ENCODE data around the gene SLC6A6. TPM values are rescaled to one million over a fixed set of nuclear protein-coding genes. Genes with fewer than 3 reads are reported as not detected.
"Not testable (repeated sequence)": the region's sequence is repeated elsewhere in the genome, so short reads cannot be mapped to it uniquely, and the experiment has no call there.

SLC6A6 gene
- total and polyA plus RNA-seq, 7 donors = 10.3 to 104 (median 36.2) TPM

DNA sequence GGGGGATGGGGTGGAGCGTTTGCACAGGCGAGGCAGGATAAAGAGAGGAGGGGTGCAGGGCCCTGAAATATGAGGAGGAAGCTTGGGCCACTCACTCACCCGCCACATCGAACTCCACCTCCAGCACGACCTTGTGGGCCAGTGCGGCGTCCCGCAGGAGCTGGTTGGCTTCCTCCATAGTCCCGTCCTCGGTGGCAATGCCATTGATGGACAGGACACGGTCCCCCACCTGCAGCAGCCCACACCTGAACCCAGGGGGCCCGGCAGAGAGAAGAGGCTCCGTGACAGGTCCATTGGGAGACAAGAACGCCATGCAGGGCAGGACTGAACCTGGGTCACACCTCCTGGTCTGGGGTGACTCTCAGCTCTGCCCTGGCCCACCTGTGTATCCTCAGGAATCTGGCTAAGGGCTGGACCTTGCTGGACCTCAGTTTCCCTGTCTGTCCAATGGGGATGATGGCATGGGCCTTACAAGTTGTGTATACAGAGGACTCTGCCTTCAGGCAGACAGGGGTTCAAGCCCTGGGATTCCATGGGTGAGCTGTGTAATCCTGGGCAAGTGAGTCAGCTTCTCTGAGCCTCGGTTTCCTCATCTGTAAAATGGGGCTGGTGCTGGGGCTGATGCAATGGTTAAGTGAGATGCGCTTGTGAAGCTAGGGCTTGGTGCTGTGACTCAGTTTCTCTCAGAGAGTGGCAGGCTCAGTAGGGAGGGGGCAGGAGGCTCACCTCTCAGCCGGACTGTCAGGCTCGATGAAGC lies 111.3 kb downstream of the SLC6A6 start:
- WGBS, 3 donors = 54 to 69% (median 59%) methylated on average over 17 to 18 of the region's 18 CpGs
- ATAC-seq (no peak), DNase-seq (peak in 1 of 2 donors; percentile 28)
- no peak overlapping the region for H3K27ac ChIP-seq
- no peaks in the 10 kb centered on the region for H3K9me3 ChIP-seq
- no peak overlapping the region for H3K4me3 ChIP-seq
- intact Hi-C loops (cut with DNase I) = no loop called here
- TF ChIP-seq, protein P1, sequence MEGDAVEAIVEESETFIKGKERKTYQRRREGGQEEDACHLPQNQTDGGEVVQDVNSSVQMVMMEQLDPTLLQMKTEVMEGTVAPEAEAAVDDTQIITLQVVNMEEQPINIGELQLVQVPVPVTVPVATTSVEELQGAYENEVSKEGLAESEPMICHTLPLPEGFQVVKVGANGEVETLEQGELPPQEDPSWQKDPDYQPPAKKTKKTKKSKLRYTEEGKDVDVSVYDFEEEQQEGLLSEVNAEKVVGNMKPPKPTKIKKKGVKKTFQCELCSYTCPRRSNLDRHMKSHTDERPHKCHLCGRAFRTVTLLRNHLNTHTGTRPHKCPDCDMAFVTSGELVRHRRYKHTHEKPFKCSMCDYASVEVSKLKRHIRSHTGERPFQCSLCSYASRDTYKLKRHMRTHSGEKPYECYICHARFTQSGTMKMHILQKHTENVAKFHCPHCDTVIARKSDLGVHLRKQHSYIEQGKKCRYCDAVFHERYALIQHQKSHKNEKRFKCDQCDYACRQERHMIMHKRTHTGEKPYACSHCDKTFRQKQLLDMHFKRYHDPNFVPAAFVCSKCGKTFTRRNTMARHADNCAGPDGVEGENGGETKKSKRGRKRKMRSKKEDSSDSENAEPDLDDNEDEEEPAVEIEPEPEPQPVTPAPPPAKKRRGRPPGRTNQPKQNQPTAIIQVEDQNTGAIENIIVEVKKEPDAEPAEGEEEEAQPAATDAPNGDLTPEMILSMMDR (IDR thresholded peaks at IDR 0.05) = no peak
- H3K4me1 ChIP-seq = peaks cover 4% of the 10 kb centered on the region
- no peaks in the 10 kb centered on the region for H3K27me3 ChIP-seq (ENCODE audit: insufficient read depth in 3 of 3, low read length in 2 of 3)
- peaks cover 0 to 69% of the 10 kb centered on the region in 2 donors for H3K36me3 ChIP-seq (ENCODE audit: insufficient read depth in 1 of 2, low read depth in 1 of 2)

GRCh38 chr3:14514323-14514720 lies 111.9 kb downstream of the SLC6A6 start:
- intact Hi-C loops (cut with DNase I) = no loop called here
- WGBS, 3 donors = 83 to 90% (median 87%) methylated on average over 17 of the region's 17 CpGs
- Histone ChIP-seq H3K9me3 (no peaks in the 10 kb centered on the region), H3K27ac (no peak overlapping the region), H3K4me3 (no peak overlapping the region), H3K27me3 (ENCODE audit: insufficient read depth in 3 of 3, low read length in 2 of 3) (no peaks in the 10 kb centered on the region), H3K4me1 (no peaks in the 10 kb centered on the region), H3K36me3 (ENCODE audit: insufficient read depth in 1 of 2, low read depth in 1 of 2) (peaks cover 0 to 74% of the 10 kb centered on the region in 2 donors)
- no peak for ATAC-seq
- peak in 1 of 2 donors; percentile 42 for DNase-seq
- TF ChIP-seq, protein P1 (IDR thresholded peaks at IDR 0.05) = no peak

DNA sequence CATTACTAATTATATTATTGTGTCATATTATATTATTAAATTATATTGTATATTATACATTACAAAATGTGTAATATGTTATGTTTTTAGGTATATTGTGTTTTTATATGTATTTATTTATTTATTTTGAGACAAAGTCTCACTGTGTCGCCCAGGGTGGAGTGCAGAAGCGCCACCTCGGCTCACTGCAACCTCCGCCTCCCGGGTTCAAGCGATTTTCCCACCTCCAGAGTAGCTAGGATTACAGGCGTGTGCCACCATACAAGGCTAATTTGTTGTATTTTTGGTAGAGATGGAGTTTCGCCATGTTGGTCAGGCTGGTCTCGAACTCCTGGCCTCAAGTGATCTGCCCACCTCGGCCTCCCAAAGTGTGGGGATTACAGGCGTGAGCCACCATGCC lies 113.1 kb downstream of the SLC6A6 start:
- H3K4me1 ChIP-seq; H3K4me3 ChIP-seq; ATAC-seq; DNase-seq; H3K27me3 ChIP-seq (ENCODE audit: insufficient read depth in 3 of 3, low read length in 2 of 3); intact Hi-C loops (cut with DNase I); H3K27ac ChIP-seq; H3K9me3 ChIP-seq: not testable (repeated sequence)
- 94% methylated on average over 11 of the region's 11 CpGs for WGBS, 3 donors
- peaks cover 0 to 79% of the 10 kb centered on the region in 2 donors for H3K36me3 ChIP-seq (ENCODE audit: insufficient read depth in 1 of 2, low read depth in 1 of 2)

GRCh38 chr3:14516738-14517345 lies 114.4 kb downstream of the SLC6A6 start:
- no peaks in the 10 kb centered on the region for H3K9me3 ChIP-seq
- no peak for ATAC-seq
- DNase-seq = no peak
- WGBS, 3 donors = 78 to 83% (median 81%) methylated on average over 13 of the region's 13 CpGs
- TF ChIP-seq, protein P1 (IDR thresholded peaks at IDR 0.05) = no peak
- no peaks in the 10 kb centered on the region for H3K27me3 ChIP-seq (ENCODE audit: insufficient read depth in 3 of 3, low read length in 2 of 3)
- intact Hi-C loops (cut with DNase I) = no loop called here
- H3K36me3 ChIP-seq (ENCODE audit: insufficient read depth in 1 of 2, low read depth in 1 of 2) = peaks cover 0 to 73% of the 10 kb centered on the region in 2 donors
- H3K27ac ChIP-seq = no peak overlapping the region
- peaks cover 10% of the 10 kb centered on the region for H3K4me1 ChIP-seq
- no peak overlapping the region for H3K4me3 ChIP-seq

DNA sequence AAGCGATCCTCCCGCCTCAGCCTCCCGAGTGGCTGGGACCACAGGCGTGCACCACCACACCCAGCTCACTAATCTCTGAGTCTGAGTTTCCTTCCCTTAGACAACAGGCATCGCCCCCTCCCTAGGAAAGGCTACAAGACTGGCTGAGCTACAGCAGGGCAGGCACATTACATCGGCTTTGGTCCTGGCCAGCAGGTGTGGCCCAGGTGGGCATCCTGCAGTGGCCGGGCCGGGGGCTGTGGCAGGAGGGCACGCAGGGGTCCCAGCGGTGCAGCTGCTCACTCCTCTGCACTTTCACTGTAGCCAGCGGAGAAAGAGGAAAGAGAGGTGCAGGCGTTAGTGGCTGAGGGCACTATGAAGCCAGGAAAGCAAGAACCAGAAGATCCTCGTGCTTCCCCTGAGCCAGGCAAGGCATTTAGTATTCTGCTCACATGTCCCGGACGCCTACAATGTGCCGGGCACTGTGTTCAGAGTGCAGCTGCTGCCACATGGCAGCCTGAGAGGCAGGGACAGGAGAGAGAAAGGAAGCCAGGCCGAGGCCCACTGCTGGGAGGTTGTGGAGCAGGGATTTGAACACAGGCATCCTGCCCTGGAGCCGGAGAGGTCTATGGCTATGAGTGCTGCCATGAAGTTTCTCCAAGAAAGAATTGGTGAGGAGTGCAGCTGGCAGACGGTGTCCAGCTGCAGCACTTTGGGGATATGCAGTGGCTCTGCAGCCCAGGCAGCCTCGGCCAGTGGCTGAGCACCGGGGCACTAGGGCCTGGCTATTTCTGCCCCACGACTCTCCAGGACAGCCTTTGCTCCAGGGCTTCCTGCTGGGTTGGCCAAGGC lies 115.4 kb downstream of the SLC6A6 start:
- intact Hi-C loops (cut with DNase I) = no loop called here
- H3K27ac ChIP-seq = no peak overlapping the region
- peaks cover 20% of the 10 kb centered on the region for H3K4me1 ChIP-seq
- no peak overlapping the region for H3K4me3 ChIP-seq
- H3K9me3 ChIP-seq = no peaks in the 10 kb centered on the region
- 59 to 67% (median 61%) methylated on average over 22 of the region's 22 CpGs for WGBS, 3 donors
- TF ChIP-seq, protein P1 (IDR thresholded peaks at IDR 0.05) = no peak
- peaks cover 0 to 68% of the 10 kb centered on the region in 2 donors for H3K36me3 ChIP-seq (ENCODE audit: insufficient read depth in 1 of 2, low read depth in 1 of 2)
- ATAC-seq (no peak), DNase-seq (peak in 1 of 2 donors; percentile 46)
- no peaks in the 10 kb centered on the region for H3K27me3 ChIP-seq (ENCODE audit: insufficient read depth in 3 of 3, low read length in 2 of 3)
